ENCODE data around the gene PCDHGC3. TPM values are rescaled to one million over a fixed set of nuclear protein-coding genes. Genes with fewer than 3 reads are reported as not detected.

Gene PCDHGC3
- total RNA-seq, 1 experiment from 2014 or later = 61.3 TPM

DNA sequence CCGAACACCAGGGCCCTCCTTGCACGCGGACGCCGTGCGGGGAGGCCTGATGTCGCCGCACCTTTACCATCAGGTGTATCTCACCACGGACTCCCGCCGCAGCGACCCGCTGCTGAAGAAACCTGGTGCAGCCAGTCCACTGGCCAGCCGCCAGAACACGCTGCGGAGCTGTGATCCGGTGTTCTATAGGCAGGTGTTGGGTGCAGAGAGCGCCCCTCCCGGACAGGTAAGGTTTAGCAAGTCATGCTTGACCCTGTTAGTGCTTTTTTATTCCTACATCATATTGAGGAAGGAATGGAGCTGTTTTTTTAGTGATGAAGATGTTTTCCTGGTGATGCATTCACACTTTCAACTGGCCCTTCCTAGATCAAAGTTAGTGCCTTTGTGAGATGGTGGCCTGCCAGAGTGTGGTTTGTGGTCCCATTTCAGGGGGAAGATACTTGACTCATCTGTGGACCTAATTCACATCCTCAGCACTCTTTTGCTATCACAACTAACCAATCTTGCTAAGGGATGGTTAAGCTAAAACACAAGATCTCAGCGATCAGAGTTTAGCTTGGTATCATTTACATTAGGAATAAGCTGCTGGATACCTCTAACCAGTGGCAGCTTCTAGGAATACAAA lies 2.7 kb downstream of the PCDHGC3 start:
- Histone ChIP-seq H3K9ac (ENCODE audit: low read length) (peak overlapping the region; percentile 97), H3K36me3 (ENCODE audit: insufficient read depth, low read length) (0 out of 2 replicates have a peak, but pooled peaks cover 17% of the 10 kb centered on the region), H3K4me2 (ENCODE audit: low read depth, low read length, poor library complexity, severe bottlenecking) (peak overlapping the region; percentile 78), H3K27ac (ENCODE audit: low read length) (peak overlapping the region; percentile 87), H3K9me2 (replicated peaks; ENCODE audit: insufficient read depth, low read length) (no peaks in the 10 kb centered on the region), H3K27me3 (ENCODE audit: low read length) (no peaks in the 10 kb centered on the region), H3K4me1 (ENCODE audit: low read length) (peaks cover 89% of the 10 kb centered on the region), H3K79me2 (ENCODE audit: low read length) (peaks cover 76% of the 10 kb centered on the region), H4K20me1 (ENCODE audit: insufficient read depth, low read depth, low read length) (0 out of 2 replicates have a peak, but pooled peaks cover under 1% of the 10 kb centered on the region), H2AFZ (ENCODE audit: low read length) (no peak overlapping the region), H3K4me3 (ENCODE audit: low read length) (peak overlapping the region; percentile 87), H3K9me3 (ENCODE audit: low read length) (no peaks in the 10 kb centered on the region)
- no peak for DNase-seq

DNA sequence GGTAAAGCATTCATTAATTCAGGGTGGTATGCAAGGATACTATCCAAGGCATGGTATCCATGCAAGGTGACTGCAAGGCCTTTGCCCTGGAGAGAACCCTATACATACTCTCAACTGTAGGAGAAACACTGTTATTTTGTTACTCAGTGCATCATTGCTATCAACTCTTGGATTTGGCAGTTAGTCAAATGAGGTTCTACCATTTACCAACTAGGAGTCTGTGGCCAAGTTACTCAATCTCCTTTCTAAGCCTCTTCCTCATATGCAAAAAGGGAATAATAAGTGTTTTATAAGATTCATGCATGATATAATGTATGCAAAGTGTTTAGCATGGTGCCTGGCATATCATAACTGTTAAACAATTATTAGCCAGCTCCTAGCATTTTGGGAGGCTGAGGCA lies 4.0 kb downstream of the PCDHGC3 start:
- Histone ChIP-seq H4K20me1 (ENCODE audit: insufficient read depth, low read depth, low read length) (peaks cover 10% of the 10 kb centered on the region; the same call in 1 of the 2 replicates), H3K27ac (ENCODE audit: low read length) (peak overlapping the region; percentile 87), H3K27me3 (ENCODE audit: low read length) (no peaks in the 10 kb centered on the region), H3K9ac (ENCODE audit: low read length) (peak overlapping the region; percentile 30), H3K36me3 (ENCODE audit: insufficient read depth, low read length) (0 out of 2 replicates have a peak, but pooled peaks cover 17% of the 10 kb centered on the region), H2AFZ (ENCODE audit: low read length) (no peak overlapping the region), H3K4me3 (ENCODE audit: low read length) (peak overlapping the region; percentile 46), H3K9me3 (ENCODE audit: low read length) (no peaks in the 10 kb centered on the region), H3K9me2 (replicated peaks; ENCODE audit: insufficient read depth, low read length) (no peaks in the 10 kb centered on the region), H3K4me1 (ENCODE audit: low read length) (peaks cover 80% of the 10 kb centered on the region), H3K79me2 (ENCODE audit: low read length) (peaks cover 90% of the 10 kb centered on the region), H3K4me2 (ENCODE audit: low read depth, low read length, poor library complexity, severe bottlenecking) (peak overlapping the region; percentile 78)
- DNase-seq = peak; percentile 63

- peaks cover 10% of the 10 kb centered on the region for H4K20me1 ChIP-seq (ENCODE audit: insufficient read depth, low read depth, low read length)
- no peaks in the 10 kb centered on the region for H3K27me3 ChIP-seq (ENCODE audit: low read length)
- H3K4me1 ChIP-seq (ENCODE audit: low read length) = peaks cover 46% of the 10 kb centered on the region
- no peak overlapping the region for H3K9ac ChIP-seq (ENCODE audit: low read length)
- no peak overlapping the region for H3K4me3 ChIP-seq (ENCODE audit: low read length)
- H3K79me2 ChIP-seq (ENCODE audit: low read length) = peaks cover 100% of the 10 kb centered on the region
- no peaks in the 10 kb centered on the region for H3K9me3 ChIP-seq (ENCODE audit: low read length)
- H3K4me2 ChIP-seq (ENCODE audit: low read depth, low read length, poor library complexity, severe bottlenecking) = no peak overlapping the region
- H2AFZ ChIP-seq (ENCODE audit: low read length) = no peak overlapping the region
- peak overlapping the region; percentile 34; the same call in 1 of the 2 replicates for H3K27ac ChIP-seq (ENCODE audit: low read length)
- no peaks in the 10 kb centered on the region for H3K9me2 ChIP-seq (replicated peaks; ENCODE audit: insufficient read depth, low read length)
- peaks cover 27% of the 10 kb centered on the region for H3K36me3 ChIP-seq (ENCODE audit: insufficient read depth, low read length)
- DNase-seq = no peak
These were observed 8.1 kb downstream of the PCDHGC3 start for GRCh38 chr5:141483902-141484301.

- Histone ChIP-seq H3K9ac (ENCODE audit: low read length) (no peak overlapping the region), H3K4me2 (ENCODE audit: low read depth, low read length, poor library complexity, severe bottlenecking) (no peak overlapping the region), H3K9me3 (ENCODE audit: low read length) (no peaks in the 10 kb centered on the region), H3K9me2 (replicated peaks; ENCODE audit: insufficient read depth, low read length) (no peaks in the 10 kb centered on the region), H3K36me3 (ENCODE audit: insufficient read depth, low read length) (peaks cover 27% of the 10 kb centered on the region), H4K20me1 (ENCODE audit: insufficient read depth, low read depth, low read length) (peaks cover 10% of the 10 kb centered on the region), H3K4me3 (ENCODE audit: low read length) (no peak overlapping the region), H3K27ac (ENCODE audit: low read length) (no peak overlapping the region), H2AFZ (ENCODE audit: low read length) (no peak overlapping the region), H3K27me3 (ENCODE audit: low read length) (no peaks in the 10 kb centered on the region), H3K4me1 (ENCODE audit: low read length) (peaks cover 42% of the 10 kb centered on the region), H3K79me2 (ENCODE audit: low read length) (peaks cover 100% of the 10 kb centered on the region)
- no peak for DNase-seq
These were observed 8.5 kb downstream of the PCDHGC3 start for GRCh38 chr5:141484310-141484640.

GRCh38 chr5:141484641-141485311 lies 9.0 kb downstream of the PCDHGC3 start, which contains the start of gene PCDHGC4:
Gene PCDHGC4, plus strand, starts transcription at chr5:141485030. Its CDS starts 144 bp downstream, at chr5:141485174.
- Histone ChIP-seq H3K9me2 (replicated peaks; ENCODE audit: insufficient read depth, low read length) (no peaks in the 10 kb centered on the region), H3K27ac (ENCODE audit: low read length) (peak within 1 kb of the TSS; percentile 34; the same call in 1 of the 2 replicates), H3K9me3 (ENCODE audit: low read length) (no peaks in the 10 kb centered on the region), H3K4me1 (ENCODE audit: low read length) (peaks cover 37% of the 10 kb centered on the region), H3K27me3 (ENCODE audit: low read length) (no peaks in the 10 kb centered on the region), H4K20me1 (ENCODE audit: insufficient read depth, low read depth, low read length) (peaks cover 10% of the 10 kb centered on the region), H3K9ac (ENCODE audit: low read length) (no peak within 1 kb of the TSS), H2AFZ (ENCODE audit: low read length) (no peak within 1 kb of the TSS), H3K79me2 (ENCODE audit: low read length) (peaks cover 100% of the 10 kb centered on the region), H3K36me3 (ENCODE audit: insufficient read depth, low read length) (peaks cover 27% of the 10 kb centered on the region), H3K4me3 (ENCODE audit: low read length) (no peak within 1 kb of the TSS), H3K4me2 (ENCODE audit: low read depth, low read length, poor library complexity, severe bottlenecking) (no peak within 1 kb of the TSS)
- no peak for DNase-seq

GRCh38 chr5:141485321-141486055 lies 9.7 kb downstream of the PCDHGC3 start:
- DNase-seq = no peak
- Histone ChIP-seq H3K9ac (ENCODE audit: low read length) (no peak overlapping the region), H4K20me1 (ENCODE audit: insufficient read depth, low read depth, low read length) (peaks cover 10% of the 10 kb centered on the region)

GRCh38 chr5:141486091-141486490 lies 10.3 kb downstream of the PCDHGC3 start:
- Histone ChIP-seq H3K27me3 (ENCODE audit: low read length) (no peaks in the 10 kb centered on the region), H3K36me3 (ENCODE audit: insufficient read depth, low read length) (peaks cover 23% of the 10 kb centered on the region), H3K9me2 (replicated peaks; ENCODE audit: insufficient read depth, low read length) (no peaks in the 10 kb centered on the region), H4K20me1 (ENCODE audit: insufficient read depth, low read depth, low read length) (peaks cover 10% of the 10 kb centered on the region), H2AFZ (ENCODE audit: low read length) (no peak overlapping the region), H3K9ac (ENCODE audit: low read length) (no peak overlapping the region), H3K79me2 (ENCODE audit: low read length) (peaks cover 98% of the 10 kb centered on the region), H3K9me3 (ENCODE audit: low read length) (no peaks in the 10 kb centered on the region), H3K4me3 (ENCODE audit: low read length) (no peak overlapping the region), H3K4me1 (ENCODE audit: low read length) (peaks cover 24% of the 10 kb centered on the region), H3K4me2 (ENCODE audit: low read depth, low read length, poor library complexity, severe bottlenecking) (no peak overlapping the region), H3K27ac (ENCODE audit: low read length) (no peak overlapping the region)
- no peak for DNase-seq

More at GRCh38 chr5:141485321-141486055, 9.7 kb downstream of the PCDHGC3 start:
- Histone ChIP-seq H3K4me2 (ENCODE audit: low read depth, low read length, poor library complexity, severe bottlenecking) (no peak overlapping the region), H2AFZ (ENCODE audit: low read length) (no peak overlapping the region), H3K9me2 (replicated peaks; ENCODE audit: insufficient read depth, low read length) (no peaks in the 10 kb centered on the region), H3K27ac (ENCODE audit: low read length) (no peak overlapping the region), H3K79me2 (ENCODE audit: low read length) (peaks cover 99% of the 10 kb centered on the region), H3K4me3 (ENCODE audit: low read length) (no peak overlapping the region), H3K4me1 (ENCODE audit: low read length) (peaks cover 30% of the 10 kb centered on the region), H3K27me3 (ENCODE audit: low read length) (no peaks in the 10 kb centered on the region), H3K9me3 (ENCODE audit: low read length) (no peaks in the 10 kb centered on the region), H3K36me3 (ENCODE audit: insufficient read depth, low read length) (peaks cover 27% of the 10 kb centered on the region)

DNA sequence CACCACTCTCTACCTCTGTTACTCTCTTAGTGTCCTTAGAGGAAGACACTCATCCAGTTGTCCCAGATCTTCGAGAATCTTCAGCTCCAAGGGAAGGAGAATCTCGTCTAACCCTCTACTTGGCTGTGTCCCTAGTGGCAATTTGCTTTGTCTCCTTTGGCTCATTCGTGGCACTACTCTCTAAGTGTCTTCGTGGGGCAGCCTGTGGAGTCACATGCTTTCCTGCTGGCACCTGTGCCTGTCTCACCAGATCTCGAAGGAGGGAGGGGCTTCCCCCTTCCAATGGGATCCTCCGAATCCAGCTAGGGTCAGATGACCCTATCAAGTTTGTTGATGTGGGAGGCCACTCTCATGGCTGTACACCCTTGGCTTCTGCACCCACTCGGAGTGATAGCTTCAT lies 11.4 kb downstream of the PCDHGC3 start:
- peaks cover 19% of the 10 kb centered on the region for H3K4me1 ChIP-seq (ENCODE audit: low read length)
- no peak overlapping the region for H2AFZ ChIP-seq (ENCODE audit: low read length)
- peaks cover 98% of the 10 kb centered on the region for H3K79me2 ChIP-seq (ENCODE audit: low read length)
- DNase-seq = no peak
- no peaks in the 10 kb centered on the region for H3K9me2 ChIP-seq (replicated peaks; ENCODE audit: insufficient read depth, low read length)
- H3K9ac ChIP-seq (ENCODE audit: low read length) = no peak overlapping the region
- no peaks in the 10 kb centered on the region for H3K9me3 ChIP-seq (ENCODE audit: low read length)
- peaks cover 10% of the 10 kb centered on the region for H4K20me1 ChIP-seq (ENCODE audit: insufficient read depth, low read depth, low read length)
- H3K4me3 ChIP-seq (ENCODE audit: low read length) = no peak overlapping the region
- H3K27me3 ChIP-seq (ENCODE audit: low read length) = no peaks in the 10 kb centered on the region
- no peak overlapping the region for H3K4me2 ChIP-seq (ENCODE audit: low read depth, low read length, poor library complexity, severe bottlenecking)
- no peak overlapping the region for H3K27ac ChIP-seq (ENCODE audit: low read length)
- peaks cover 20% of the 10 kb centered on the region for H3K36me3 ChIP-seq (ENCODE audit: insufficient read depth, low read length)
